Renal cortex interstitium (tissue), 11 donors: ENCODE data around the gene STN1. TPM values are rescaled to one million over a fixed set of nuclear protein-coding genes. Genes with fewer than 3 reads are reported as not detected.
A peak's percentile ranks its signal among the peaks of the same experiment; 100 is the strongest.

Source experiments
- DNase-seq, 11 donors: peaks; one replicate each; pipeline ENCODE4 v3.0.0-alpha.2; 2013; ENCODE audit warnings: low read depth in 9 of 11, low spot score in 4 of 11; ENCODE audit errors: extremely low read depth in 1 of 11
- polyA plus RNA-seq, 3 donors: library from polyadenylated mRNA; unstranded; fragments of 120-200 nt; gene quantifications; one replicate each; pipeline ENCODE4 v1.2.1, GENCODE V29; 2013; ENCODE audit not compliant: insufficient read length in 3 of 3

Gene STN1
- polyA plus RNA-seq, 3 donors = 21.6 to 25.3 (median 24.3) TPM

DNA sequence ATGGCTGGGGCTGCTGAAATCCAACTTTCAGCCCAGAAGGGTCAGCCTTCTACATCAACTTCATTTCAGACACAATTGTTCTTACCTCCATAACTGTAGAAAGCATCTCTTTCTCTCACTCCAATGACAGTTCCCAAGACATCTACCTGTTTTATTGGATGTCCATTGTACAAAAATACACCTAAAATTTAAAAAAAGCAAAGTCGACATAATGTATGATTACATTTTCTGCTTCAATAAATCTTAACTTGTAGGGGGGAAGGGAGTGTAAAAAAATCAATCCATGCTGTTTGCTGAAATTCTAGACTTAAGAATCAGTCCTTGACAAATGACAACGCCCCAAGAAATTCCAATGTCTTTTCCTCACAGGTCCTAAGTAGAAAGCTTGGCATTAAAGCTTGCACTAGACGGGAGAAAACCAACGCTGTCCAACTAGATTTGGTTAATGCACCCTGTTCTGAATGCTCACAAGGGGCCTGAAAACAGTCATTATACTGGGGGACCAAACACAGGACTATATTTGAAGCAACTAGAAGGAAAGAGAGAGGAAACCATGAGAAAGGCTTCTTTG lies 7.5 kb downstream of the STN1 start:
- DNase-seq = no peak

DNA sequence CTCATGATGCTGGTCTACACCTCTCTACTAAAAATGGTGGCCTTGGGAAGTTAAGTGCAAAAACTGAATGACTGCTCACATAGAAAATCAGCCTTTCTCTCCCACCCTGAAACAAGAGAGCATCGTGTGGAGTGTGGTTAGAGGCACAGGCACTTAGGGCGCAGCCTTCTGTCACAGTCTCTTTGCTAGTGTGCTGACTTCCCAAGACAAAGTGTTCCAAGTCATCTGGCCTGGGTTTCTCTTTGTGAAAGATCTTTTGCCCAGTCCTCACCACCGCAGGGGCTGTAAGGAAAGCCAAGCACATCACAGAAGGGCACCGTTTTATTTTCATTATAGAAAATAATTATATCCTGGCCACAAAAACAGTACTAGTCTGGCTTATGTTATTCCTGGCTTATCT lies 12.5 kb downstream of the STN1 start:
- DNase-seq = no peak

DNA sequence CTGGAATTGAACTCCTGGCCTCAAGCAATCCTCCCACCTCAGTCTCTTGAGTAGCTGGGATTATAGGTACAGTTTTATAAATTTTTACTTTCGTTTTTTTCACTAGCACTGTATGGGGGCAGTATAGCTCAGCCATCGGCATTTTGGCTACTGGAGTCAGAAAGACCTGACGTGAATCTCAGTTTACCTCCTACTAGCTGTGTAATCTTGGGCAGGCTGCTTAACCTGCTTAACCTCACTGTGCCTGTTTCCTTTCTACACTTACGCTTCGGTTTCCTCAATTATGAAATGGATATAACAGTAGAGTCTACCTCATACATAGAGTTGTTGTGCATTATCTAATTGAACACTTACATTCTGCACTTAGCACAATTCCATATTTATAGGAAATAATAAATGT lies 16.7 kb downstream of the STN1 start:
- no peak for DNase-seq

DNA sequence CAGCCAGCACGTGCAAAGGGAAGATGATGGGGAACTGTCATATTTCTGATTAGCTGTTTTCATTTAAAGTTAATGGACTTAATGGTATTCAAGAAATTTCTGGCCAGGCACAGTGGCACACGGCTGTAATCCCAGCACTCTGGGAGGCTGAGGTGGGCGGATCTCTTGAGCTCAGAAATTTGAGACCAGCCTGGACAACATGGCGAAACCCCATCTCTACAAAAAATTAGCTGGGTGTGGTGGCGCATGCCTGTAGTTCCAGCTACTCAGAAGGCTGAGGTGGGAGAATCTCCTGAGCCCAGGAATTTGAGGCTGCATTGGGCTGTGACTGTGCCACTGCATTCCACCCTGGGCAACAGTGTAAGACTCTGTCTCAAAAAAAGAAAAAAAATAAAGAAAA lies 18.7 kb downstream of the STN1 start:
- no peak for DNase-seq

DNA sequence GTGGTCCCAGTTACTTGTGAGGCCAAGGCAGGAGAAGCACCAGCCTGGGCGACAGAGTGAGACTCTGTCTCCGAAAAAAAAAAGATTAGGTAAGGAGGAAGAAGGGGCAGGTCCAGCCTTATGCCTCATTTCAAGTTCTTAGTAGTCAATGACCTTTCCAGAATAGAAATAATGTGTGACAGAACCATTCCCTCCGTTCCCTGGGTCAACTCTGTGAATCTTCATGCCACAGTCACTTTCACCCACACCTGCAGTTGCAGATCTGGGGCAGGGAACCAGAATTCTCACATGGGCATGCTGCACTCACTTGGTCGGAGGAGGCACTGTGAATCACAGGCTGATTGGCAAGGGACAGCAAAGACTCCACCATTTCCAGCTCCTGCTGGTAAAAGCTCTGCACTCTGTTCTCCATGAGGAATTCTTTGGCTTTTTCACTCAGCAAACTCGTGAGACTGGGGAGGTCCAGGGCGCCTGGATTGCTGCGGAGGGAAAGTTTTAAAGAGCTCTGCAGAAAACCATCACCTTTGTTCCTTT lies 20.7 kb downstream of the STN1 start:
- DNase-seq = no peak

DNA sequence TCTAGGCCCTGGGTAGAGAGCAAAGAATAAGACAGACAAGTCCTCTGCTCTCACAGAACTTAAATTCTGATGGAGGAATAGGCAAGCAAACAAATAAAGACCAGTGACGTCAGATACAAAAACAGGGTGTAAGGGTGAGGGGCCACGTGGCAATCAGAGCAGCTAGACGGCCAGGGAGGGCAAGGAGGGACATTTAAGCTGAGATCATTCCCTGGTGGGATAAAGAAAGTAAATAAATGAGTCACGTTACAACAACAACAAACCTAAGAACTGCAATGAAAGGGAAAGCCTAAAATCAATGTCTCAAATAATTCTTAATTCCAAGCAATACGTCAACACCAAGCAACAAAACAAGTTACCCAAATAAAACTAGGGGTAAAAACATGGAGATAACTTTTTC lies 21.8 kb downstream of the STN1 start:
- DNase-seq = no peak

DNA sequence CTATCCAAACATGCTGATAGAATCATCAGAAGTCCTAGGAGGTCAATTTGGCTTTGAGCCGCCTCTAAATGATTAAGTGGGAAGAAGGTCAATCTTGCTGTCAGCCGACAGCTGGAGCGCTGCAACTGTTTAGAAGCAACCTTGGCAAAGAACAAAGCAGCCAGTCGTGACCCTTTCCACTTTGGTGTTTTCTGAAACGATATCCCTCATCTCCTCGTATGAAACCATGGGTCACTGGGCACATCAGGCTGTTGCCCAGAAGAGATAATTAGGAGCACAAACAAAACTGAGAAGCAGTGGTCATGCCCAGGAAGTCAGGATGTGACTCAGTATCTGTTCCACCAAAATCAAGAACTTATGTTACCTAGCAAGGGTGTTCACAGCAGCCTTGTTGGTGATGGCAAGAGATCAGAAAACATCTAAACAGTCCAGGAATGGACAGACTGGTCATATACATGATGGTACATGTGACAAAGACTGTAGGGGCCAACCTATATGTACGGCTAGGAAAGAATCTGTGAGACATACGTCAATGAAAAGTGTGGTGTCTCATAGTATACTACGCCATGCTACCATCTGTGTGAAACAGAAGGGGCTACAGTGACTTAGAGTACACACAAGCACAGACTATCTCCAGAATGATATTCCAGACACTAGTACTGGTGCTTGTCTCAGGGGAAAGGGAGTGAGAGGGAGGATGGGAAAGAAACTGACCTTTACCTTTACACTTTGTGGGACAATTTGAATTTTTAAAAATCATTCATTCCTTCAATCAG lies 22.4 kb downstream of the STN1 start:
- peak in 6 of 11 donors; percentile 44 to 77 (median 62) for DNase-seq

DNA sequence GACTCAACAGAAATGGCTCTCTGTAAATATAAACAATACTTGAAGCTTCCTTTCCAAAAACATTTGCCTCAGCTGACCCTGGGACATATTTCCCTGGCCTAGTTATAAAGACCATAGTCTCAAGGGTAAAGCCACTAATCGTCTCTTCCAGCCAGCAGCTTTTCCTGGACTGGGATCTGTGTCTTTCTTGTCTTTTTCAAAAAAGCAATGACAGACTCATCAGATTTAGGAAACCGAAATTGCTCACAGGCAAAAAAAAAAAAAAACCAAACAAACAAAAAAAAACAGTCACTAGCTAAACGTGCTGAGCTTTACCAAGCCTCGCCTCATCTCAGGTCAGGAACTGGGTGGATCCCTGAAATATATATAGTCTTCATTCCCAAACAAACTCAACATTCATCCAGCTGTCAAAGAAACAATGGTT lies 23.5 kb downstream of the STN1 start:
- DNase-seq = peak in 1 of 11 donors; percentile 37

DNA sequence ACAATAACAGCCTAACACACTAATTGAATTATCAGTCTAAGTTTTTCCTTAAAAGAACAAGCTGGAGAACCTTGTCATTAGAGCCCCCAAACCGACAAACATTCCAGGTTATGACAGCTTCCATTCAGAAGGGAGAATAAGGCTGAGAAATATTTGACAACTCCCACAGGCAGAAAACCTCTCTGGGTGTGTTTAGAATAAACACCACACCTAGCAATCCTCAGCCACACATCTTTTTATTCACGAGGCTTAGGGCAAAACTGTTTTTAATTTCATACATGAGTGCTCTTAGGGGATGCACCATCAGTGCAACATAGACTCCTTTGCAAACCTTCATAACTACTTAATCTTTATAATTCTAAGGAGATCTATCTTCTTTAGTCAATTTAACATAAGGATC lies 24.2 kb downstream of the STN1 start:
- DNase-seq = no peak

DNA sequence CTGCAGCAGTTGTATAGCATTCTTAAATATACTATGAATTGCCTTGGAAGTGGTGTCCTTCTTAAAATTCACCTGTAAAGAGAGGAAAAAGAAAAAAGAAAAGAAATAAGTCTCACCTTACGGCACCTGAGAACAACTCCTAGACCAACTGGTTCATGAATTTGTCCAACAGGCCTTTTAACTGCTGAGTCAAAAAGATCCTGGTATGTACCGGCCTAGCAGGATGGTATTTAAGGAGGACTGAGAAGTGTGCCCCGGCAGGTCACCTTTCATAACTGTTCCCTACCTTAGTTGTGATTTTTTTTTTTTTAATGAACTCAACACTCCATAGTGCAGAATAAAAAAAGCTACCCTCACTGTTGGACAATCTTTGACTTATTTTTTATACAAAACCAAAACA lies 25.8 kb downstream of the STN1 start:
- DNase-seq = no peak

DNA sequence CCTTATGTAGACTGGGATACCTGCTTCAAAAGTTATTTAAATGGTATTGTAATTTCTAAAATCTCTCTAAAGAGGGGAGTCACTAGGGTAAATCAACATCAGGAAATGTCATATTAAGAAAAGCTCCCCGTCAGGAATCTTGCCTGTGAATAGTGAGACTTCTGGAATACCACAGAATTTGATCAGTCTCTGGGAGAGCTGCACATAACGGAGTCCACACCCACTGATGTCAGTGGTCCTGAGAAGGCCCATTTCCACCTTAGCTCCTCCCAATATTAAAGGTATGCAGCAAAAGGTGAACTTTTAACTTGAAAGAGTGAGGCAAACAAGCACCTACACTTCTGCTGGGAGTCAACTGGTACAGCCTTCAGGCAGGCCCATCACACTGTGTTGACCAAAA lies 27.3 kb downstream of the STN1 start:
- DNase-seq = no peak

DNA sequence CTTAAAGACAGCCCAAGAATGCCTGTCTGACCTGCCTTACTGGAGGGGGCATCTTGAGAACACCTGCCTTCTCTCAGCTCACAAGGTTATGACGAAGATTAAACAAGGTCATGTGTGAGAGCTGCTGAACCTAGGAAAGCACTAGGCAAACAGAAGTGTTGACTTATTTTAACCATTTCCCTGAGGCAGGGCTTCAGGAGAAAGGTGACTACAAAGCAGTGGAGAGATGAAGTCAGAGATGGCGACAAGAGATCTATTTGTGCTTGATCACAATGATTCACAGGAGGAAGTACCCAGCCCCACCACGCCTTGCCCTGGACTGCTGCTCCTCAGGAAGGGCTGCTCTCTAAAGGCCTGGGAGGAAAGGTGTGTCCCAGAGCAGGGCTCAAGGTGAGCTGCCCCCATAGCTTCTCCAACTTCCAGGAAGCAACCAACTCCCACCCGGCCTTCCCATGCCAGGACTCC lies 27.8 kb downstream of the STN1 start:
- DNase-seq = no peak

DNA sequence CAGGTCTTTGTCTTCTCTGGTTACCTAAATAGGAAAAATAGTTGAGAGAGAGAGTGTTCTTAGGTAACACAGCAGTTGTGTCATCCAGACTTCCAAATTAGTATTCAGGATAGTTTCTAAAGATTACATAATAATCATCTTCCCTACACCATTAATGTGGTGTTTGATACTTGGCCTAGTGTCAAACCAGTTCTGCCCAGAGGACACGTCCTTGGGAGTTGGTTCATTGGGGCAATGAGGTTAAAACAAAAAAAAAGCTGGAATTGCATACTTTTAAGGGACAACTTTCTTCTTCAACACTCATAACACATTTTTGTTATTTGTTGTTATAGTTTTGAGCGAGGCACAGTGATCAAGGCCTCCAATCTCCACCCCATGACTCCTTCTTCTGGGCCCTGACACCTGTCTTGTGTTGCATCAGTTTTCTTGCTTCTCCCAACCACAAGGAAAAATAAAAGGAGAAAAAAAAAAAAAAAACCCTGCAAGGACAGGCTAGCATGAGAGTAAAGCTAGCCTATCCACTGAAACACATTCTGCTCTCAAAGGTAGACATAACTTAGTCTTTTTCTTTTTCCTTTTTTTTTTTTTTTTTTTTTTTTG lies 28.8 kb downstream of the STN1 start:
- DNase-seq = no peak

DNA sequence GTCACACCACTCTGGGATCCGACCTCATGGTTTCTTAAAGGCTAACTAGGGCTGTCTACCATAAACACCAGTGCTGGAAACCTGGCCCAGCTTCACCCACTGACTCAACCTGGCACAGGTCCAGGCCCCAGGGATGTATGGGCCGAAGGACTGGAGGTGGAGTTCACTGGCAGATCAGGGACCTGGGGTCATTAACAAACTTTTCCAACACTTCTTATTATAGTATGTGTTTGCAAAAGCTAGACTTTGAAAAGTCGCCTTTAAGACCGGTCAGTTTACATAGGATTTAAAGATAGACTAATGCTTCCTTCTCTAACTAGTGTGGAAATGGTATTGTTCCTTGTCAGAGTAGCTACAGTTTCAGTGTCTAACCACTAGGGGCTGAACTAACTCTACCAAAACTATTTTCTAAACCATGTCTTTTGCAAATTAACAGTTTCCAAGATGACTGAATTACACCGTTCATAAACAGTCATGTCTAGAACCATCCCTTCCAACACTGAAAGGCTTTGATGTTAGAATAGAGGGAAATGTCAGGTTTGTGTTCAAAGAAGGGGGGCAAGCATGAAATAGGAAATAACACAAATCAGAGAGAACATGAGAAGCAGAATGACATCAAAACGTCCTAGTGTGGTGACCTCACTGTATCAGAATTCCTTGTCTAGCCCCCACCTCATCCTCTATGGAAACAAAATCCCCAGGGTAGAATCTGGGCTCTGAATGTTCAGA lies 29.7 kb downstream of the STN1 start:
- DNase-seq = peak in 6 of 11 donors; percentile 31 to 53 (median 48)

DNA sequence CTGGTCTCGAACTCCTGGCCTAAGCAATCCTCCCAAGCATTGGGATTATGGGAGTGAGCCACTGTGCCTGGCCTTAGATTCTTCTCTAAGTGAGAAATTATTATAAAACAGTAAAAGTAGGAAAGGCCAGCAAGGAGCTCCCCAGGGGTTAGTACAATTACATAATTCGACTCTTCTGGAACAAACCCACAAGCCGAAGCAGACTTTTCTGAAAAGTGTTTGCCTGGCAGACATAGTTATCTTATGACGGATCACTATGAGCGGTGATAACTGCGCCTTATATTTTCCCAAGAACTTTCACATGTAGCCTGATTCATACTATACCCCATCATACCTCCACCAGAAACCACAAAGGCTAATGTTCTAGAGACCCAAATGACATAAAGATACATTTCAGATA lies 32.4 kb downstream of the STN1 start:
- DNase-seq = no peak

DNA sequence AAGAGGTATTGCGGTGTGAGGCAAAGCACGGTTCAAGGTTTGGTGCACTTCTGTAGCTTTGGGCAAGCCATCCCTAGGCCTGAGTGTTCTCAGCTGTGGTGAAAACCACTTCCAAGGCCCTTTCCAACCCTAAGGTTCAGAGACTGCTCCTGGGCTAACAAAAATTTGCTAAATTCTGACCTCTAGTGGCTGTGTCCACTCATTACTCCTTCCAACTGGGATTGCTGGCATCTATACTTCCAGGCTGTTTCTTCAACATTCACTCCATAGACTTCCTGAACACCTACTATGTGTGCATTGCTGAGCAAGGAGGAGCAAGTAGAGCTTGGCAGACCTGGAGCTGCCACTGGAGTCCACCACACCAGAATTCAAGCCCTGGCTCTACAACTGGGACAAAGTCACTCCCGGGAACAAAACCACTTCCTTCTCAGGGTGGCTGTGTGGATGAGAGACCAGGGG lies 33.3 kb downstream of the STN1 start:
- DNase-seq = peak in 6 of 11 donors; percentile 35 to 63 (median 48)

DNA sequence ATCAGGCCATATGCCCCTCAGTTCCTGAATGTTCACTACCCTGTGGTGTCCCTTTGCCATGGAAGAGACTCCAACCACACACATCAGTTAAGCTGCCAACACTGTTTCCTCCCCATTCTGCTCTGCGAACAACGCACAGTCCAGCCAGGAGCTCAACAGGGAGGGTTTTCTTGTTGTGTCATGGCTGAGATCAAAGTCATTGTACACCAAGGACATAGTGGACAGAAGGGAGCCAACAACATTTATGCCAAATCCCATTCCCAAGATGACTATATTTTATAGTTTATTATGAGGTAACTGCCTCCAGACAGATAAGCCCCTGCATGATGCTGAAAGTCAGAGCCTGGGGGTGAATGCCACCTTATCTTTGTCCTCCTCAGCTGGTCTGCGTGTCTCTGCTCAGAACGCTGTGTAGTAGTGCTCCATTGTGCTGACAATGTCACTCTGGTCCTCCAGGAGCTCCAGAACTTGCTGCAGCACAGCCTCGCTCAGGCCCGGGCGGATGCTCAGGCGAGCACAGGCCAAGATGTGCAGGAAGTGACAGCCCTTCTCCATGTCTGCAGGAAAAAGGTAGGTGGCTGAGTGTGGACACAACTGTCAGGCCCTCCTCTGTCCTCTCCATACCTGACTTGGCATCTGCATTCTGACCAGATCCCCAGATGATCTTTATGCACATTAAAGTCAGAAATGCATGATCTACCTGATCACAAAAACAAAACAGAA lies 35.5 kb downstream of the STN1 start:
- no peak for DNase-seq

DNA sequence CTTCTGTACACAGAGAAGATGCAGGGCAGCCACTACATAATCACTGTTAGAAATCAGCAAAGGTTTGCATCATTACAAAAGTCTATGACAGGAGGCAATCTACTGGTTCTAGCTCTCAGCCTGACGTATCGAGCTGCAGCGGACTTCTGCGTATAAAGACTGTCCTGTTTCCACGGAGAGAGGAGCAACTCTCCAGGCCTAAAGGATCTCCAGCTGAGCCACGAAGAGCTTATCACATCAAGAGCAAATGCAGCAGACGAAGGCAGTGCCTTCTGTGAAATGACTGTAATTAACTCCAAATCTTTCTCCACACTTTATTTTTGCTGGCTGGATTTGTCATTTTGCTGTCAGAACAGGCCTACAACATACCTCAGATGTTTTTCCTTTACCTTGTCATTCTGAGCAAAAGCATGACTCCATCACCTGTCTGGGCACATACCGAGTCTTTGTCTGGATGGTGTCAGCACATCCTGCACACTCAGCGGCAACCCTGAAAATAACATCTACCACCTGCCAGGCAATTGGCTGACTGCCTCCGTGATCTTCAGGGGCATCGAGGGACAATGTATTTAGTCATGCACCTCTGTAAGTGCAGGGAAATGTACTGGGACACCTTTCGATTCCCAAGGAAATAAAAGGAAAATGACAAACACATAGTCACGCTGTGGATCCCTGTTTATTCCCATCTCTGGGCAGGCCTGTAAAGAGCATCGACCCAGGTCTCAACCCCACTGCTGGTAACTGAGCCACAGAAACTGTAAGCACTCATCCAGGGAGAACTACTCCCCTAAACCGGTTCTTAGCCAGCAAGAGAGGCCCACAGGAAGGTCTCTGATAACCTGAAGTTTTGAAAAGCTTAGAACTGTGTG lies 36.3 kb downstream of the STN1 start:
- no peak for DNase-seq
